NOMO-1 treated with dmso at 0.1 percent for 144 hours (cell line): ENCODE data around the gene ATP5F1A.

Experiments used
- DNase-seq: peaks from one replicate; lab custom pipeline; 2025; ENCODE audit not compliant: unreplicated experiment; lab: John Stamatoyannopoulos, UW

The ATP5F1A gene

GRCh38 chr18:46073474-46074331 is 24.4 kb downstream of the ATP5F1A start:
- peak; percentile 58 for DNase-seq

DNA sequence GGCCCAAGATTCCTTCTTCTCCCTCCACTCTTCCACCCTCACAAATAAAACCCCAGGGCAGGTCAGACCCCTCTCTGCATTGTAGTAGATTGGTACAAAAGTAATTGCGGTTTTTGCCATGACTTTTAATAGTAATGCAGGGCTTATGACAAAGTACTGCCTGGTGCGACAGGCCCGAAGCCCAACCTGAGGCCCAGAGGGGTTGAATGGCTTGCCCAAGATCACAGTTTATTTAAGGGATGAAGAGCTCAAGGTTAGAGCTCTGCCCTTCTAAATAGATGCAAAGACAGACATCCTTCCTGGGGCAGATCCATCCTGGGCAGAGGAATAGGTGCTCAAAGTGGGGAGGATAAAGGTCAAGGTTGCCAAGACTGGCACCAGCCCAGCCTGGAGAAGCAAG is 25.1 kb downstream of the ATP5F1A start:
- DNase-seq: no peak

DNA sequence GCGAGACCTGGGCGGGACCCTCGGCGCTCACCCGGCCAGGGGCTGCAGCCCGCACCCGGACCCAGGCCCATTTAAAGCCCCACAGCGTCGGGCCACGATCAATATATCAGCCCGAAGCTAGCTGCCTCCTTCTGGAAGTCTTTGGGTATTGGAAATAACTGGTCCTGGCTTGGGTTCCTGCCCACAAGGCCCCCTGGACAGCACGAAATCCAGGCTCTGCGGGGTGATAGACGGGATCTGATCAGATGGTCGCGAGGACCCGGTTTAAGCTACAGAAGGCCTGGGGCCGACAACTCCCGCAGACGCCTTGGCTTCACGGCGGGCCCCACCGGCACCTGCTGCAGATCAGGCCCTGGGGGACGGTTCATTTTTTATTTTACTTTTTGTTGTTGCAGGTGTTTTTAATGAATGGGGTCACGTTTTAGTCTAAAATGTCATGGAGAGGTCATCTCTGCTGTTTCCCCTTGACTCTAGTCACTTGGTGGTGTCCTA is 25.7 kb downstream of the ATP5F1A start:
- DNase-seq: no peak

DNA sequence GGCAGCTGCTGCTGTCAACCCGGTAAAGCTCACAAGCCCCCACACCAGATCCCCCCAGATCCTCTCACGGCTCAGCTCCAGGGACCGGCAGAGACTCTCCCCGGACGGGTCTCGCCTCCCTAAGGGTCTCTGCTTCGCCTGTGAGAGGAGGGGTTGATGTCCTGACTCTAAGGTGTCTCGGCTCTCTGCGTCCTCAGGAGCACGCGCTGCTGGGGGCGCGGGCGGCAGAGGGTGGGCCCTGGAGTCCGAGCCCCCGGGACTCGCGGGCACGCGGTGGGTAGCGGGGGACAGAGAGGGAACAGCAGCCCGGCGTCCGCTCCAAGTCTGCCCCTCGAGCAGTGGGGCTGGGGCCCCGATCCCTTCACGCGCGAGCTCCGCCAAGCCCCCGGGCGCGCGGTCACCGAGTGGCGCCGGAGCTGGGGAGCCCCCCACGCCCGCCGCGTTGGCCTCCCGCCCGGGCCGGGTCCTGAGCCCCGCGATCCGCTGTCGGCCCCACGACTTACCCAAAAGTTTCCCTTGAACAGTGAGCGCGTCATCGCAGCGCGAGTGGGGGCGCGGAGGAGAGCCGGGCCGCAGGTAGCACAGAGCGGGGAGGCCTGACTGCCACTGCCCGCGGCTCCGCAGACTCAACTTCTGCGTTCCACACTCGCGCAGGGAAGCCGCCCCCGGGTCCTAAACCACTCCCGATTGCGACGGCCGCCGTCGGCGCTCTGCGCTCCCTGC is 26.3 kb downstream of the ATP5F1A start, which contains the start of gene PSTPIP2:
PSTPIP2 (minus strand) TSS at position 608 of the 723 bp plus-strand sequence; CDS start at position 536, 72 bp downstream.
- peak; percentile 59 for DNase-seq

DNA sequence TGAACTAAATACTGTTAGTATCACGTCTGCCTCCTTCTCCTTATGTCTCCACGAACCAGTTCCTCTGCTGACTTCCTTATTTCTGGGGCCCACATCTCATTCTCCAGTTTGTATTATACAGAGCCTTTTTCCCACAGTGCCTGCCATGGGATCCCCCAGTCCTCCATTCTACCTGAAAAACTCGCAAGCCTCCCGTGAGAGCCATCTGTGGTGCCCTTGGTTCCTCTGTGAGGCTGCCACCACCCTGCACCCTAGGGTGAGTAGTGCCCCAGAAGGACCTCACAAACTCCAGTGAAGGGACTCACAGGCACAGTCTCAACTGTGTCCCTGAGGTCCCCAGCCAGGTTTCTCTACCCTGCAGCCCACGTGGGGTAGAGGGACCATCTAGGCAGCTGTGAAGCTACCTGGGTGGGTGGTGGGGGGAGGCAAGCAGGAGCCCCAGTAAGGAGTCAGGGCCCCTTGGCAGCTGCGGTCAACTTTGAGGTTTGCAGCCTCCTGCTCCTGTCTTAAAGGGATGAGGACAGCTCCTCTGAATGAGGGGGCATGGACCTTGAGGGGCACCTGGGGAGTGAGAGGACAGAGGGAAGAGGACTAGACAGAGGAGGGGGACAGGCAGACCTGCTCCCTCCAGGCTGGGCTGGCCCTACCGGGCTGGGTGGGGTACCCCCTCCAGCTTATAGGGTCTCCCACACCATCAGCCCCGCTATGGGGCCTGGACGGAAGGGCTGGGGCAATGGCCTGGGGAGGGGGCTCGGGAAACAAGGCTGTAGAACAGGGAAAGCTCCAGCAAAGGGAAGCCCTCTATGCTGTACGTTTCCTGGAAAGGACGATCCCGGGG is 27.1 kb downstream of the ATP5F1A start:
- DNase-seq: peak; percentile 84

- no peak for DNase-seq
Observed at GRCh38 chr18:46070232-46070631, 27.9 kb downstream of the ATP5F1A start.

DNA sequence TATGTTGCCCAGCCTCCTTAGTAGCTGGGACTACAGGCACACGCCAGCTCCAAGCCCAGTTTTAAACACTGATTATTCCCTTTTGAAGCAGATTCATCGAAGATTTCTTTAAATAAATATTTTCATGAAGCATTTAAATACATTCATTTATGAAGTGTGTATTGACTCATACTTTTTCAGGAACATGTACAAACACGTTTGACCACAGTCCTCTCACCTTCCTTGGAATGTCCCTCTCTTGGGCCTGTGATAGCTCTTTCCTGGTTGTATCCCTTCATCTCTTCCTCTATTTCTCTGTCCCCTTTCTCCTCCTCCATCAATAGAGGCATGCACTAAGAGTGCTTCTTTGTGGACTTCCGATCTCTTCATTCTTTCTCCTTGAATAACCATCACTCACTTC is 28.6 kb downstream of the ATP5F1A start:
- DNase-seq: no peak

DNA sequence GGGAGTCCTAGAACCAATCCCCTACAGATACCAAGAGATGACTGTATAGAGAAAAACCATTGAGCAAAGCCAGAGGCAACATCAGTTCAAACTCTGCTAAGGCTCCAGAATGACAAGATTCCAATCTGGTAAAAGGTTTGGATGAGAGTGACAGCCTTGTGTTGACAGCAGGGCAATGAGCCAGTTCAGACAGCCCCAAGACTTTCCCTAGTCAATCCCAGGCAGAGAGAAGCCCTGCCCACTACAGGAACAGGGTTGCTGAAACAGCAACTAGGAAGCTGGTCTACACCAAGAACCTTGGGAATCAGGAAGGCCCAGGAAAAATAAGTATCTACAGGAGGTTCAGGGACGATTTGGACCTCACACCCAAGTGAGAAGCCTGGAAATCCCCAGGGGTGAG is 29.3 kb downstream of the ATP5F1A start:
- no peak for DNase-seq

DNA sequence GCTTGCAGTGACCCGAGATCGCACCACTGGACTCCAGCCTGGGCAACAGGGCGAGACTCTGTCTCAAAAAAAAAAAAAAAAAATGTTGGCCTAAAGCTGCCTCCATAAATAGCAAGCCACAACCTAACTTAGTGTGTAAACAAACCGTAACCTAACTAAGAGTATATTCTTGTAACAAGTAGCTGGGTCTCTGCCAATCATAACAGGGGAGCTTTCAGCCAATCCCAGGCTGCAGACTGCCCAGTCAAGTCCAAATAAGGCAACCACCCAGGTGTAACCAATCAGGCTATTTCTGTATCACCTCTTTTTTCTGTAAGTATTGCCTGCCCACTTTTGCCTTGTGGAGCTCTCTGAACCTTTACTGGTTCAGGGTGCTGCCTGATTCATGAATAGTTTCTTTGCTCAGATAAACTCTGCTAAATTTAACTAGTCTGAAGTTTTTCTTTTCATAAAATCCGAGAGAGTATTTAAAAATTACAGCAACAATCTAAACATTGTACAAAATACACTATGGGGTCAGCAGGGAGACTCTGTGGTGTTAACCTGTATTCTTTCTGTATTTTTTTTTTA is 30.6 kb downstream of the ATP5F1A start:
- DNase-seq: no peak

DNA sequence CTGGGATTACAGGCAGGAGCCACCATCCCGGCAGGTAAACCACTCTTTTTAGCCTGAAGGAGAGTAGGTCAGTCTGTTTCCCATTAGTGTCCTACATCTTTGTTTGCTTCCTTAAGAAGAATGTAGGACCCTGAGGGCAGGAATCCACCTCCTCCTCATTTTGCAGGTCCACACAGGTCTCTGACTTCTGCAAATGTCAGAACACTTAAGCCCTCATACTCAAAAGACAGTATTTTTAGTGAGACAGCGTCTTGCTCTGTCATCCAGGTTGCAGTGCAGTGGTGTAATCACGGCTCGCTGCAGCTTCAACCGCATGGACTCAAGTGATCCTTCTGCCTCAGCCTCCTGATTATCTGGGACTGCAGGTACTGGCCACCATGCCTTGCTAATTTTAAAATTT is 35.3 kb downstream of the ATP5F1A start:
- DNase-seq: no peak

GRCh38 chr18:46061796-46062195 is 36.3 kb downstream of the ATP5F1A start:
- no peak for DNase-seq

- DNase-seq: no peak
Observed at GRCh38 chr18:46061387-46061786, 36.7 kb downstream of the ATP5F1A start.

DNA sequence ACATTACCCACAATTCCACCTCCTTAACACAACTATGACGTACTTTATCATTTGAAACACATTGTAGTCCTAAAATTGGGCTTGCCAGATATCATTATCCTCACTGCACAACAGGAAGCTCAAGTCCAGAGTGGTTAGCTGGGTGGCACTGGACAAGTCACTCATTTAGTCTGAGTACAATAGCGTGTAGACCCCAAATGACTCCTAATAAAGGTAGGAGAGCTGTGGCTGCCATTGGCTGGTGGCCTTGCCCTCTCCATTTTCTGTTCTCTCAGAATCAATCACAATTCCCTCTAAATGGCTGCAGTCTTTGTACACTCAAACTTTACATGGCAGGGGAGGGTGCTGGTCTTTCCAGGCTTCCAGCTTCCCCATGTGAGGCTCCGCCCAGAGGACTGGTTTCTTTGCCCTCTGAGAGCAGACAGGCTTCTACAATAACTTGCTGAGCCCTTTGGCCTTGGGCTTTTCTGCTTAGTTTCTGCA is 37.7 kb downstream of the ATP5F1A start:
- no peak for DNase-seq

- no peak for DNase-seq
Observed at GRCh38 chr18:46055838-46056230, 42.3 kb downstream of the ATP5F1A start.

DNA sequence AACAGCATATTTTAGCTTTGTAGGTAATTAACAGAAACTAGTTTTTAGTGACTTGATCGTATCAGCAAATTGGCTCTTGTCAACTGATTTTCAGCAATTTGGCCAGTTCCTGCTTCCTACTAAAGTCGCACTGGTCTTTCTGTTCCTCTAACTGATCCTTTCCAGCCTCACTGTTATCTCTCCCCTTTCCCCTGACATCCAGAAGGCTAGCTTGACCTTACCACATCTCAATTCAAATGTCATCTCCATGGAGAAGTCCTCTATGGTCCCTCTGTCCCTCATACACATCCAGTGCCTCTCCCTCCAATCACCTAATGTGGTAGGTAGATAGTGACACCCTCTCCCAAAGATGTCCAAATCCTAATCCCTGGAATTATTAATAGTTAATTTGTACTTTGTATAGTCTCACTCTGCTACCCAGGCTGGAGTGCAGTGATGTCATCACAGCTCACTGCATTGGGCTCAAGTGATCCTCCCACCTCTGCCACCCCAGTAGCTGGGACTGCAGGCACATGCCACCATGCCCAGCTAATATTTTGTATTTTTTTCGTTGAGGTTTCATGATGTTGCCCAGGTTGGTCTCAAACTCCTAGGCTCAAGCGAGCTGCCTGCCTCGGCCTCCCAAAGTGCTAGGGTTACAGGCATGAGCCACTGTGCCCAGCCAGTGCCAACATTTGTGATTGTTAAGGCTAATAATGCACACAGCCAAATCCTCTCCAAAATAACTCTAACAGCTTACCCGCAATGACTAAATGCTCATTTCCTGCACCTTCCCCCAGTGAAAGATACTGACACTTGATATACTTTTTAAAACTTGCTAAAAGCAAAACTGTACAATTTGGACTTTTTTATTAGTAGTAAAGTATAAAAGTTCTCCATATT is 42.9 kb downstream of the ATP5F1A start:
- DNase-seq: no peak

DNA sequence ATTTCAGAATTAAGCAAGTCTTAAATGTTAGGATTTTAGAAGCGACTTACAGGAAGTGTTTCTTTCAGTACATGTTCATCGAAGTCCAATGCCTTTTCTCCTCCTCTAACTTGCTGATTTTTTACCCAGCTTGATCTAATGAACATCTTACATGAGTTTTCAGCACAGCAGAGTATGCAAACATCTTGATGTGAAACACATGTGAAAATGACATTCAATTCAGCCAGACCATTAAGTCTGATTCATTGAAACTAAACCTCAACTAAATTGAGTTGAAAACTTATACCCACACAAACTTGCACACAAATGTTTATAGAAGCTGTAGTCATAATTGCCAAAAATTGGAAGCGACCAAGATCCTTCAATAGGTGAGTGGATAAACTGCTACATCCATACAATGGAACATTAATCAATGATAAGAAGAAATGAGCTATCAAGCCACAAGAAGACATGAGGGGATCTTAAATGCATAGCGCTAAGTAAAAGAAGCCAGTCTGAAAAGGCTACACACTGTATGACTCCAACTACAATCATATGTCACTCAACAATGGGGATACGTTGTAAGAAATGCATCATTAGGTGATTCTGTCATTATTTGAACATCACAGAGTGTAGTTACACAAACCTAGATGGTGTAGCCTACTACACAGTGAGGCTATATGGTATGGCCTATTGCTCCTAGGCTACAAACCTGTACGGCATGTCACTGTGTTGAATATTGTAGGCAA is 44.6 kb downstream of the ATP5F1A start:
- DNase-seq: no peak

GRCh38 chr18:46051731-46052461 is 46.2 kb downstream of the ATP5F1A start:
- no peak for DNase-seq

GRCh38 chr18:46050268-46050667 is 47.8 kb downstream of the ATP5F1A start:
- DNase-seq: no peak
